GM21447 (cell line): ENCODE measurements around the gene VARS2.
A peak's percentile ranks its signal among the peaks of the same experiment; 100 is the strongest.
"Not testable (repeated sequence)": the region's sequence is repeated elsewhere in the genome, so short reads cannot be mapped to it uniquely, and the experiment has no call there.

ENCODE experiments used
- ATAC-seq: cut with Tn5 transposase; IDR thresholded peaks from one replicate; pipeline ENCODE4 v1.9.1; 2021; ENCODE audit not compliant: unreplicated experiment

VARS2 gene

GRCh38 chr6:30898750-30899360 is 15.2 kb upstream of the VARS2 start:
- no peak for ATAC-seq

- ATAC-seq, result no peak
Measured at GRCh38 chr6:30900863-30901417, 13.1 kb upstream of the VARS2 start.

GRCh38 chr6:30901436-30901835 is 12.6 kb upstream of the VARS2 start:
- no peak for ATAC-seq

GRCh38 chr6:30902196-30902595 is 11.8 kb upstream of the VARS2 start:
- ATAC-seq, result not testable (repeated sequence)

- no peak for ATAC-seq
Measured at GRCh38 chr6:30902709-30903108, 11.3 kb upstream of the VARS2 start.

- no peak for ATAC-seq
Measured at GRCh38 chr6:30903236-30903635, 10.8 kb upstream of the VARS2 start.

GRCh38 chr6:30907290-30907757 is 6.7 kb upstream of the VARS2 start:
- not testable (repeated sequence) for ATAC-seq

- peak; percentile 93 for ATAC-seq
Measured at GRCh38 chr6:30907758-30908591, 6.1 kb upstream of the VARS2 start, which contains the start of gene GTF2H4. Gene GTF2H4, plus strand, starts transcription at chr6:30908207.

GRCh38 chr6:30908700-30909099 is 5.3 kb upstream of the VARS2 start:
- ATAC-seq, result no peak

GRCh38 chr6:30910473-30910872 is 3.6 kb upstream of the VARS2 start:
- not testable (repeated sequence) for ATAC-seq

GRCh38 chr6:30912746-30913520 is 1.1 kb upstream of the VARS2 start:
- ATAC-seq, result no peak

GRCh38 chr6:30913721-30914075 is 340 bp upstream of the VARS2 start:
- ATAC-seq, result no peak

GRCh38 chr6:30914854-30915590 is 984 bp downstream of the VARS2 start:
- no peak for ATAC-seq

- ATAC-seq, result no peak
Measured at GRCh38 chr6:30915591-30915946, 1.5 kb downstream of the VARS2 start.

- no peak for ATAC-seq
Measured at GRCh38 chr6:30917041-30917440, 3.0 kb downstream of the VARS2 start.

- no peak for ATAC-seq
Measured at GRCh38 chr6:30917487-30917886, 3.4 kb downstream of the VARS2 start.

- ATAC-seq, result no peak
Measured at GRCh38 chr6:30918670-30919069, 4.6 kb downstream of the VARS2 start.

- ATAC-seq, result no peak
Measured at GRCh38 chr6:30922447-30922852, 8.4 kb downstream of the VARS2 start.

- ATAC-seq, result not testable (repeated sequence)
Measured at GRCh38 chr6:30924040-30924627, 10.1 kb downstream of the VARS2 start.

- no peak for ATAC-seq
Measured at GRCh38 chr6:30926644-30927043, 12.6 kb downstream of the VARS2 start.
